Measurements from ENCODE around the gene ATP8B4.

GRCh38 chr15:50046159-50046558 lies 72.9 kb downstream of the ATP8B4 start:
- TF ChIP-seq CTCF (IDR thresholded peaks at IDR 0.05; ENCODE audit: borderline replicate concordance, extremely low read depth, low read length, poor library complexity, severe bottlenecking) (no peak), EZH2 (IDR thresholded peaks at IDR 0.05; ENCODE audit: borderline replicate concordance, low read depth, low read length, severe bottlenecking) (no peak)

Data from DND-41 (cell line).